SU-DHL-6 (cell line): Measurements from ENCODE around the gene NUP210L.

ENCODE experiments used
- H2AFZ ChIP-seq: fragments of 200-600 bp; sonication (generic); 2 replicates; pipeline ENCODE4 v1.6.1; 2014; ENCODE audit warnings: low read depth, mild to moderate bottlenecking, moderate library complexity, mixed read lengths, antibody characterized with exemption, low read length; ENCODE audit not compliant: severe bottlenecking
- H3F3A ChIP-seq: fragments of 200-600 bp; shearing (Covaris generic); 2 replicates; pipeline ENCODE4 v1.6.0; 2016; ENCODE audit warnings: antibody characterized with exemption, mild to moderate bottlenecking; ENCODE audit not compliant: insufficient read depth
- H3K27ac ChIP-seq: fragments of 200-600 bp; sonication (generic); 2 replicates; pipeline ENCODE4 v1.5.1; 2016; ENCODE audit warnings: low read depth, mild to moderate bottlenecking, low read length, moderate library complexity, mixed read lengths
- H3K27me3 ChIP-seq: fragments of 200-600 bp; sonication (generic), shearing (Covaris generic); 2 replicates; pipeline ENCODE4 v1.6.0; 2014; ENCODE audit warnings: mild to moderate bottlenecking, low read length
- H3K36me3 ChIP-seq: fragments of 200-600 bp; sonication (generic); 2 replicates; pipeline ENCODE4 v1.6.1; 2014; ENCODE audit warnings: mild to moderate bottlenecking, low read length, mixed read lengths
- H3K4me2 ChIP-seq: fragments of 300-600, 200-600 bp; shearing (Covaris generic), sonication (generic); 2 replicates; pipeline ENCODE4 v1.6.0; 2014; ENCODE audit warnings: low read length, low read depth, mild to moderate bottlenecking; ENCODE audit not compliant: poor library complexity, severe bottlenecking
- H3K4me3 ChIP-seq: fragments of 200-600 bp; sonication (generic); 2 replicates; pipeline ENCODE4 v1.5.1; 2014; ENCODE audit warnings: antibody characterized with exemption, low read length, mild to moderate bottlenecking, mixed read lengths; ENCODE audit not compliant: insufficient read depth, poor library complexity, severe bottlenecking
- H3K79me2 ChIP-seq: fragments of 200-600 bp; sonication (generic); 2 replicates; pipeline ENCODE4 v1.6.1; 2014; ENCODE audit warnings: mild to moderate bottlenecking, low read length, moderate library complexity; ENCODE audit not compliant: insufficient read depth
- H3K9ac ChIP-seq: fragments of 200-600 bp; sonication (generic); 2 replicates; pipeline ENCODE4 v1.7.0; 2014; ENCODE audit warnings: mild to moderate bottlenecking, low read length
- H3K9me2 ChIP-seq: fragments of 200-600 bp; sonication (generic); replicated peaks from 2 replicates; pipeline ENCODE4 v1.6.1; 2014; ENCODE audit warnings: low read length; ENCODE audit not compliant: insufficient read depth
- H3K9me3 ChIP-seq: fragments of 200-600 bp; sonication (generic); 2 replicates; pipeline ENCODE4 v1.6.1; 2014; ENCODE audit warnings: low read length, mixed read lengths; ENCODE audit not compliant: insufficient read depth
- H4K20me1 ChIP-seq: fragments of 200-600 bp; sonication (generic); 2 replicates; pipeline ENCODE4 v1.6.1; 2014; ENCODE audit warnings: low read depth, mild to moderate bottlenecking, antibody characterized with exemption, low read length, moderate library complexity, mixed read lengths
- EZH2phosphoT487 ChIP-seq: fragments of 200-600 bp; sonication (generic), shearing (Covaris generic); conservative IDR thresholded peaks from 2 replicates; pipeline ENCODE4 v1.6.1; 2018; ENCODE audit warnings: mild to moderate bottlenecking, antibody characterized with exemption, low read length, moderate library complexity, mixed read lengths
- TF ChIP-seq, protein P1 (sequence below): fragments of 200-600 bp; sonication (generic); IDR thresholded peaks from one replicate; pipeline ENCODE4 v1.5.1; 2017; ENCODE audit warnings: antibody characterized with exemption, mild to moderate bottlenecking, low read length, moderate library complexity; ENCODE audit not compliant: insufficient read depth, poor library complexity, severe bottlenecking

The NUP210L gene

GRCh38 chr1:153991151-153991630, 163.7 kb downstream of the NUP210L start:
- Histone ChIP-seq H3K27me3 (no peaks in the 10 kb centered on the region), H3K36me3 (peaks cover 30% of the 10 kb centered on the region), H3K9me3 (no peaks in the 10 kb centered on the region), H3K9me2 (no peaks in the 10 kb centered on the region), H3K4me3 (peak overlapping the region; percentile 86), H3F3A (peaks cover 49% of the 10 kb centered on the region), H3K9ac (peak overlapping the region; percentile 90), H3K4me2 (peak overlapping the region; percentile 88), H3K27ac (peak overlapping the region; percentile 79), H4K20me1 (peaks cover 8% of the 10 kb centered on the region), H3K79me2 (peaks cover 23% of the 10 kb centered on the region), H2AFZ (no peak overlapping the region)
- TF ChIP-seq, protein P1, sequence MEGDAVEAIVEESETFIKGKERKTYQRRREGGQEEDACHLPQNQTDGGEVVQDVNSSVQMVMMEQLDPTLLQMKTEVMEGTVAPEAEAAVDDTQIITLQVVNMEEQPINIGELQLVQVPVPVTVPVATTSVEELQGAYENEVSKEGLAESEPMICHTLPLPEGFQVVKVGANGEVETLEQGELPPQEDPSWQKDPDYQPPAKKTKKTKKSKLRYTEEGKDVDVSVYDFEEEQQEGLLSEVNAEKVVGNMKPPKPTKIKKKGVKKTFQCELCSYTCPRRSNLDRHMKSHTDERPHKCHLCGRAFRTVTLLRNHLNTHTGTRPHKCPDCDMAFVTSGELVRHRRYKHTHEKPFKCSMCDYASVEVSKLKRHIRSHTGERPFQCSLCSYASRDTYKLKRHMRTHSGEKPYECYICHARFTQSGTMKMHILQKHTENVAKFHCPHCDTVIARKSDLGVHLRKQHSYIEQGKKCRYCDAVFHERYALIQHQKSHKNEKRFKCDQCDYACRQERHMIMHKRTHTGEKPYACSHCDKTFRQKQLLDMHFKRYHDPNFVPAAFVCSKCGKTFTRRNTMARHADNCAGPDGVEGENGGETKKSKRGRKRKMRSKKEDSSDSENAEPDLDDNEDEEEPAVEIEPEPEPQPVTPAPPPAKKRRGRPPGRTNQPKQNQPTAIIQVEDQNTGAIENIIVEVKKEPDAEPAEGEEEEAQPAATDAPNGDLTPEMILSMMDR, result no peak
- TF ChIP-seq EZH2phosphoT487, result no peak

DNA sequence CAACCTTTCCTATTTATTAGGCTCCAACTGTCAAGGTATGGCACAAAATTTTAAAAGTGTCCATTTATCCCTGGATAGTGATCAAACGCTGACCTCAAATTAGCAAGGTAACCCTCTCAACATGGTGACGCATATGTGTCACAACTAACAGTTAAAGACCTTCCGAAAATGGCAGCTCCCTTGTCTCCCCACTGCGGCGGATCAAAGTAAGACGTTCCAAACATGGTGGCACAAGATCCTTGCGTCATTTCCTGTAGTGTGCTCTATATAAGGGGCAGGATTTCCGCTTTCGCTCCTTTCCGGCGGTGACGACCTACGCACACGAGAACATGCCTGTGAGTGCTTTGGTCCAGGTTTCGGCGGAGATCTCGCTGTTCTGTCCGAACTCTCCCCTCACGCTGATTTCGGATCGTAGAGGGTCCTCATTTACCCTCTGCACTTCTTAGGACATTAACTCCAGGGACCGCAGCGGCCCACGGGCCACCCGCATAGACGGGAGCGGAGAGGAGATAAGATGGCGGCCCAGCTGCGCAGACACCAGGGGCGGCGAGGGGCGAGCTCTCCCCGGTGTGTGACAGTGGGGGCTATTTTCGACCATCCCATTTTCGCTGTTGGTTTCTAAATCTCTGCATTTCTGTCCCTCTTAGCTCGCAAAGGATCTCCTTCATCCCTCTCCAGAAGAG, 164.3 kb downstream of the NUP210L start, which contains the start of gene RPS27:
Gene RPS27 (plus strand): TSS at position 295 of the 683 bp plus-strand sequence. CDS start 35 bp downstream, at position 330.
- Histone ChIP-seq H3K9me3 (no peaks in the 10 kb centered on the region), H3K27ac (peak within 1 kb of the TSS; percentile 79), H3K36me3 (peaks cover 29% of the 10 kb centered on the region), H2AFZ (peak within 1 kb of the TSS; percentile 66), H3K79me2 (peaks cover 23% of the 10 kb centered on the region), H3K27me3 (no peaks in the 10 kb centered on the region), H3K4me3 (peak within 1 kb of the TSS; percentile 86), H3K9ac (peak within 1 kb of the TSS; percentile 90), H4K20me1 (peaks cover 8% of the 10 kb centered on the region), H3K4me2 (peak within 1 kb of the TSS; percentile 88), H3K9me2 (no peaks in the 10 kb centered on the region), H3F3A (peaks cover 47% of the 10 kb centered on the region)
- TF ChIP-seq, protein P1, result no peak
- TF ChIP-seq EZH2phosphoT487, result no peak

DNA sequence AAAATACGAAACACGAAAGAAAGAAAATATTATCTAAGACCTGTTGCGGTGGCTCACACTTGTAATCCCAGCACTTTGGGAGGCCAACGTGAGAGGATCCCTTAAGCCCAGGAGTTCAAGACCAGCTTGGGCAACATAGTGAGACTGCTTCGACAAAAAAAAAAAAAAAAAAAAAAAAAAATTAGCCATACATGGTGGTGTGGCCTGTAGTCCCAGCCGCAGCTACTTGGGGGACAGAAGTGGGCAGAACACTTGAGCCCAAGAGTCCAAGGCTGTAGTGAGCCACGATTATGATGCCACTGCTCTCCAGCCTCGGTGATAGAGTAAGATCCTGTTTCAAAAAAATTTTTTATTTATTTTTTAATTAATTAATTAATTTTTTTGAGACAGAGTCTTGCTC, 167.3 kb downstream of the NUP210L start:
- H3K4me3 ChIP-seq, result no peak overlapping the region
- TF ChIP-seq, protein P1, result no peak
- no peak for TF ChIP-seq EZH2phosphoT487
- H3K79me2 ChIP-seq, result peaks cover 18% of the 10 kb centered on the region
- H3K9me2 ChIP-seq, result no peaks in the 10 kb centered on the region
- peak overlapping the region; percentile 67 for H3K4me2 ChIP-seq
- no peaks in the 10 kb centered on the region for H3K9me3 ChIP-seq
- H3K27ac ChIP-seq, result peak overlapping the region; percentile 63
- peak overlapping the region; percentile 89 for H2AFZ ChIP-seq
- H3K27me3 ChIP-seq, result no peaks in the 10 kb centered on the region
- peaks cover 6% of the 10 kb centered on the region for H4K20me1 ChIP-seq
- H3K36me3 ChIP-seq, result peaks cover 13% of the 10 kb centered on the region
- peak overlapping the region; percentile 34 for H3K9ac ChIP-seq
- H3F3A ChIP-seq, result peaks cover 21% of the 10 kb centered on the region
